CD4-positive, alpha-beta memory T cell (primary cell): ENCODE measurements around the gene ALDH3B1. TPM values are rescaled to one million over a fixed set of nuclear protein-coding genes. Genes with fewer than 3 reads are reported as not detected.
A peak's percentile ranks its signal among the peaks of the same experiment; 100 is the strongest.
"Not testable (repeated sequence)": the region's sequence is repeated elsewhere in the genome, so short reads cannot be mapped to it uniquely, and the experiment has no call there.

ENCODE experiments used
- CTCF ChIA-PET: fragments of 350-600 bp; sonication (Branson Sonifier 250); formaldehyde crosslinking; loops from one replicate; lab custom pipeline; 2021; ENCODE audit warnings: inconsistent platforms; ENCODE audit not compliant: partially characterized antibody; lab: Charles Lee
- POLR2A ChIA-PET: fragments of 350-600 bp; sonication (Branson Sonifier 250); formaldehyde crosslinking; loops from one replicate; lab custom pipeline; 2021; ENCODE audit not compliant: partially characterized antibody; lab: Charles Lee
- DNase-seq, 5 donors: peaks; one replicate each; pipeline versions ENCODE4 v3.0.0 to v3.0.0-alpha.2; 2020 to 2022; ENCODE audit warnings: mixed read lengths in 1 of 5
- H3K27ac ChIP-seq: one replicate; pipeline ENCODE4 v1.7.0; 2013; ENCODE audit warnings: low read depth, low read length
- H3K27me3 ChIP-seq: 2 replicates; pipeline ENCODE4 v1.7.0; 2013; ENCODE audit warnings: mild to moderate bottlenecking, low read length, moderate library complexity; ENCODE audit not compliant: insufficient read depth
- H3K36me3 ChIP-seq: 2 replicates; pipeline ENCODE4 v1.7.0; 2013; ENCODE audit warnings: mild to moderate bottlenecking, low read length, moderate library complexity; ENCODE audit not compliant: insufficient read depth
- H3K4me1 ChIP-seq: 2 replicates; pipeline ENCODE4 v1.7.0; 2013; ENCODE audit warnings: mild to moderate bottlenecking, low read length, moderate library complexity; ENCODE audit not compliant: insufficient read depth
- H3K4me3 ChIP-seq, 2 donors: one replicate each; pipeline ENCODE4 v1.7.0; 2013; ENCODE audit warnings: low read length in 2 of 2, mild to moderate bottlenecking in 1 of 2
- H3K9me3 ChIP-seq, 2 donors: one replicate each; pipeline ENCODE4 v1.7.0; 2013; ENCODE audit warnings: low read length in 2 of 2, control low read depth in 1 of 2; ENCODE audit not compliant: control insufficient read depth in 1 of 2
- H3K27ac Mint-ChIP-seq, 7 donors: one replicate each; pipeline ENCODE4 v1.8.0; 2020 to 2021; ENCODE audit warnings: mixed read lengths in 7 of 7, mild to moderate bottlenecking in 6 of 7, inconsistent platforms in 3 of 7, moderate library complexity in 3 of 7
- H3K27me3 Mint-ChIP-seq, 2 donors: one replicate each; pipeline ENCODE4 v1.8.0; 2020 to 2021; ENCODE audit warnings: mixed read lengths in 2 of 2
- H3K36me3 Mint-ChIP-seq, 2 donors: one replicate each; pipeline ENCODE4 v1.8.0; 2020 to 2021; ENCODE audit warnings: mixed read lengths in 2 of 2, inconsistent platforms in 1 of 2, mild to moderate bottlenecking in 1 of 2
- H3K4me1 Mint-ChIP-seq, 4 donors: one replicate each; pipeline ENCODE4 v1.8.0; 2020 to 2021; ENCODE audit warnings: mixed read lengths in 4 of 4, mild to moderate bottlenecking in 1 of 4
- H3K4me3 Mint-ChIP-seq, 8 donors: one replicate each; pipeline ENCODE4 v1.8.0; 2020 to 2021; ENCODE audit warnings: mixed read lengths in 8 of 8, mild to moderate bottlenecking in 7 of 8, moderate library complexity in 6 of 8, inconsistent platforms in 3 of 8
- H3K9me3 Mint-ChIP-seq, 8 donors: one replicate each; pipeline ENCODE4 v1.8.0; 2020 to 2021; ENCODE audit warnings: mixed read lengths in 8 of 8, mild to moderate bottlenecking in 5 of 8, inconsistent platforms in 3 of 8, moderate library complexity in 1 of 8
- intact Hi-C: fragments of 100-400 bp; cut with micrococcal nuclease; formaldehyde crosslinking; loops from one replicate; pipeline ENCODE4 v1.15.1; 2023
- polyA plus RNA-seq, 2 donors: library from polyadenylated mRNA; unstranded; fragments of 300-500 nt; fragmentation: Illumina TruSeq; gene quantifications; one replicate each; pipeline ENCODE4 v1.2.3, GENCODE V29; 2021
- total RNA-seq, 2 experiments: library from RNA; stranded (reverse); gene quantifications; one replicate each; pipeline ENCODE4 v1.2.3, GENCODE V29; 2021

ALDH3B1 gene
- total and polyA plus RNA-seq, 4 experiments from 2014 or later, result 0.72 to 1.0 TPM; not detected in 2

DNA sequence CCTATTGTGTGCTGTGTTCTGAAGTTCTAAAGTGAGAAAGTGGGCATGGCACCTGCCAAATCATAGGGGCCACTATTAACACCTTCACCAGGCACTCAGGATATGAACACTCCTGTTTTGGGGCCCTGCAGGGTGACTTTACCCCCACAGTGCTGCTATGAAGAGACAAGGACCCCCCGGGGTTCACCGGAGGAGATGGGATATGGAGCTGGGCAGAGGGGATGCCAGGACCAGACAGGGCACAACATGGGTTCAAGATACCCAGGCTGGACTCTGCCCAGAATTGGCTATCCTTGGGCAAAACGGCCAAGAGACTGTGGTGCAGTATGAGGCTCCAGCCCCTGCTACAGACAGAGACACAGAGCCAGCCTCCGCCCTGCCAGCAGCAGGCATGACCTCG lies 15.7 kb upstream of the ALDH3B1 start:
- H3K4me1 ChIP-seq, result peaks cover 16% of the 10 kb centered on the region
- H3K9me3 Mint-ChIP-seq, H3K27ac ChIP-seq, H3K27me3 Mint-ChIP-seq, H3K4me3 ChIP-seq, DNase-seq, H3K9me3 ChIP-seq, intact Hi-C loops, H3K4me3 Mint-ChIP-seq, H3K36me3 ChIP-seq, H3K36me3 Mint-ChIP-seq, H3K27me3 ChIP-seq: not testable (repeated sequence)
- CTCF ChIA-PET, result interaction anchor here (0.7 to 1.1 kb wide), 2 partner anchors 48 to 105 kb away, joined by 3 to 4 read pairs; no protein-coding TSS in a partner anchor
- POLR2A ChIA-PET, result interaction anchor here (1.0 kb wide), 1 partner anchor 9 kb away, joined by 3 read pairs; no protein-coding TSS in a partner anchor
- peaks cover 17 to 30% (median 22%) of the 10 kb centered on the region in 4 donors for H3K4me1 Mint-ChIP-seq
- H3K27ac Mint-ChIP-seq, result peak overlapping the region in 1 of 7 donors; percentile 29

DNA sequence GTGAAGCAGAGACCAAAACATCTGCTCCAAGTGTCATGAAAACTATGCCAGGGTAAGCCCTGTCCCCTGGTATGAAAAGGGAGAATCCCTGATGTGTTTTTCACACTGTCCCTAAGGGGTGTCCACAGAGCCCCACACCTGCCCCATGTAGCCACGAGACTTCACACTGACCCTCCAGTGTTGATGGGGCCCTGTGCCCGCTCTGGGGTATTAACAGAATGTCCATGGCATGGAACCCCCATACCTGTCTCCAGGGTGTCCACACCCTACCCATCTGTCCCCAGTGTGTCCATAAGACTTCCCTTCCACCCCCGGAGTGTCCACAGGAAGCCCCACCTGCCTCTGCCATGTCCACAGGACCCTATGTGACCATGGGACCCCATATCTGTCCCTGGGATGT lies 15.0 kb upstream of the ALDH3B1 start:
- H3K9me3 Mint-ChIP-seq, H3K36me3 ChIP-seq, H3K27me3 ChIP-seq, H3K27ac ChIP-seq, intact Hi-C loops, H3K27ac Mint-ChIP-seq, DNase-seq, CTCF ChIA-PET, H3K9me3 ChIP-seq, H3K27me3 Mint-ChIP-seq, POLR2A ChIA-PET, H3K36me3 Mint-ChIP-seq, H3K4me3 Mint-ChIP-seq, H3K4me3 ChIP-seq: not testable (repeated sequence)
- H3K4me1 Mint-ChIP-seq, result peaks cover 17 to 37% (median 22%) of the 10 kb centered on the region in 4 donors
- H3K4me1 ChIP-seq, result peaks cover 16% of the 10 kb centered on the region

DNA sequence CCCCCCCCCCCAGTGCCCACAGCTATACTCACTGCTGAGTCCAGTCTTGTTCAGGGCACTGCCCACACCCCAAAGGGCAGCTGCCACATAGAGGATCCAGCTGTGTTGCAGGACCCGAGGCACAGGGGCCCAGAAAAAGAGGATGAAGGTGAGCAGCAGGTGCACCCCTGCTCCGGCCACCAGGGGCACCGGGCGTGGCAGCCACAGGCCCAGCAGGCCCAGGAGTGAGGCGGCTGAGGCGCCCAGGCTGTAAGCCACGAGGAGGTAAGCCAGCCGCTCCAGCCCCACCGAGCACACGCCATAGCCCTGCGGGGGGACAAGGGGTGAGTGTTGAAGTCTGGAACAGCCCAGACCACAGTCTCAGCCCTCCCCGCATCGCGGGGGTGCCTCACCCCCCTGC lies 14.5 kb upstream of the ALDH3B1 start:
- H3K4me3 ChIP-seq, H3K9me3 Mint-ChIP-seq, H3K27ac ChIP-seq, H3K27ac Mint-ChIP-seq, H3K36me3 Mint-ChIP-seq, H3K36me3 ChIP-seq, POLR2A ChIA-PET, intact Hi-C loops, CTCF ChIA-PET, DNase-seq, H3K9me3 ChIP-seq, H3K4me3 Mint-ChIP-seq, H3K27me3 ChIP-seq, H3K27me3 Mint-ChIP-seq: not testable (repeated sequence)
- peaks cover 16% of the 10 kb centered on the region for H3K4me1 ChIP-seq
- H3K4me1 Mint-ChIP-seq, result peaks cover 17 to 38% (median 22%) of the 10 kb centered on the region in 4 donors

DNA sequence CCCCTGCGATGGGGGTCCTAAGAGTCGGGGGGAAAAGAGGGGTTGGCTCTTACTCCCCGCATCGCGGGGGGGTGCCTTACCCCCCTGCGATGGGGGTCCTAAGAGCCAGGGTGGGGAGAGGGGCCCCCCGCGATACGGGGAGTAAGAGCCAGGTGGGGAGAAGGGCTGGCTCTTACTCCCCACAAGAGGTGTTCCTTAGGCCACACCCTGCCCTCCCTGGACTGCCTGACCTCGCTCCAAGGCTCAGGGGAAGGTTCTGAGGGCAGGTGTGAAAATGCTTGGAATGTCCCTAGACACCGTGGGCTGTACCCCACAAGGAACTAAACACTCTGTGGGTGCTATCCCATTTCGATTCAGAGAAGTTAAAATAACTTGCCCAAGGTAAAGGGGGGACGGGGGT lies 14.1 kb upstream of the ALDH3B1 start:
- intact Hi-C loops, result no loop called here
- H3K36me3 ChIP-seq, result no peaks in the 10 kb centered on the region
- H3K9me3 ChIP-seq, result no peaks in the 10 kb centered on the region
- H3K27ac ChIP-seq, result no peak overlapping the region
- Mint-ChIP-seq H3K36me3 (peaks cover 4 to 7% of the 10 kb centered on the region in 2 donors), H3K4me3 (no peak overlapping the region), H3K27me3 (no peaks in the 10 kb centered on the region), H3K4me1 (peaks cover 17 to 38% (median 22%) of the 10 kb centered on the region in 4 donors), H3K9me3 (no peaks in the 10 kb centered on the region), H3K27ac (no peak overlapping the region)
- no peak for DNase-seq
- H3K4me3 ChIP-seq, result no peak overlapping the region
- POLR2A ChIA-PET, result no interaction called here
- CTCF ChIA-PET, result no interaction called here
- no peaks in the 10 kb centered on the region for H3K27me3 ChIP-seq
- peaks cover 16% of the 10 kb centered on the region for H3K4me1 ChIP-seq

DNA sequence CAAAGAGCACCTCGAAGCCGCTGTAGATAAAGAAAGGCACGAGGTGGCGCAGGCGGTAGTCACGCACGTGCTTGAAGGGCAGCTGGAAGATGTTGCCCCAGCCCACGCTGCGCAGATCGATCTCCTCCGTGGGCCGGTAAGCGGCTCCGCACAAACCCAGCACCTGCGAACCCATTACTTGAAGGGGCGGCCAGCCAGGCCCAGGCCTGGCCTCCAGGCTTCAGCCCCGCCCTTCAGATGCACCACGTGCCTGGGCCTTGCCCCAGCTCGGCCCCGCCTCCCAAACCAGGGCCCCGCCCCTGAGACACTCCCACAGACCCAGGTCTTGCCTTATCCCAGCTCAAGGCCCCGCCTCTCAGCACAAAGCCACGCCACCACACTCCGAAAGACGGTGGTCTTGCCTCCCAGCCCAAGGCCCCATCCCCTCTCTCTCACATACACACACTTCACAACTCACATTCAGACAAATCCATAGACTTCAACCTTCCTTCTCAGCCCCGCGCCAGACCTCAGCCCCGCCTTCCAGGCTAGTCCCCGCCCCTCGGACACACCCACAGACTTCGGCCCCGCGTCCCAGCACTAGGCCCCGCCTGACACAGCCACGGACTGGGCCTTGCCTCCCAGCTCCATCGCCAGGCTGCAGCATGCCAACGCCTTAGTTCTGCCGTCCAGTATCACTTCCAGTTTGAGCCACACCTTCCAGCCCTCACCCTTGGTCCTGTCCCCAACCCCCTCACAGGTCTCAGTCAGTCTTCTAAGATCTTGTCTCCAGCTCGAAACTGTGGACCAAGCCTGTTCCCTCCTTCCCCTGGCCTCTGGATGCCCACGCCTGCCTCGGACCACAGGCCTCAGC lies 13.3 kb upstream of the ALDH3B1 start:
- CTCF ChIA-PET, result no interaction called here
- POLR2A ChIA-PET, result no interaction called here
- DNase-seq, result peak in 1 of 5 donors; percentile 20
- H3K36me3 ChIP-seq, result no peaks in the 10 kb centered on the region
- peak overlapping the region in 1 of 8 donors; percentile 10 for H3K4me3 Mint-ChIP-seq
- H3K27ac Mint-ChIP-seq, result peak overlapping the region in 4 of 7 donors; percentile 37 to 67 (median 56)
- no peaks in the 10 kb centered on the region for H3K9me3 Mint-ChIP-seq
- H3K27me3 Mint-ChIP-seq, result no peaks in the 10 kb centered on the region
- H3K27me3 ChIP-seq, result no peaks in the 10 kb centered on the region
- no peak overlapping the region for H3K4me3 ChIP-seq
- no peak overlapping the region for H3K27ac ChIP-seq
- H3K4me1 ChIP-seq, result peaks cover 16% of the 10 kb centered on the region
- H3K9me3 ChIP-seq, result no peaks in the 10 kb centered on the region
- H3K4me1 Mint-ChIP-seq, result peaks cover 17 to 38% (median 22%) of the 10 kb centered on the region in 4 donors
- H3K36me3 Mint-ChIP-seq, result peaks cover 4 to 7% of the 10 kb centered on the region in 2 donors
- intact Hi-C loops, result no loop called here

DNA sequence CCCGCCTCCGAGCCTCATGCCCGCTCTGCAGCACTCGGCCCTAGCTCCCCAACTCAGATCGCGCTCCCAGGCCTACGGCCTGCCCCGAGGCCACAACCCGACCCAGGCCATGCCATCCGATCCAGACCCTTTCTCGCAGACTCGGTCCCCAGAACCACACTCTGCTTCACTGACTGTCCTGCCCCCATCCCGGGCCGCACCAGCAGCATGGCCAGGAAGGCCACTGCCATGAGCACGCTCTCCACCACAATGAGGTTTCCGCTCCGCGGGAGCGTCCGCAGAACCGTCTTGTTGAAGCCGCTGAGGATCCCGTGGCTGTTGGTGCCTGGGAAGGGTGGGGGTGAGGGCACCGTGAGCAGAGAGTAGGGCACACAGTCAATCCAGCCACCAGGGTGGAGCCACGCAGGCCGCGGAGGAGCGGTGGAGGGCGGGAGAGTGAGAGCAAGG lies 12.6 kb upstream of the ALDH3B1 start:
- peaks cover 0 to 2% (median 0%) of the 10 kb centered on the region in 8 donors for H3K9me3 Mint-ChIP-seq
- H3K27me3 ChIP-seq, result no peaks in the 10 kb centered on the region
- H3K9me3 ChIP-seq, result no peaks in the 10 kb centered on the region
- H3K27me3 Mint-ChIP-seq, result no peaks in the 10 kb centered on the region
- intact Hi-C loops, result no loop called here
- POLR2A ChIA-PET, result no interaction called here
- peaks cover 16% of the 10 kb centered on the region for H3K4me1 ChIP-seq
- H3K27ac Mint-ChIP-seq, result peak overlapping the region in 2 of 7 donors; percentile 47 to 65
- no peak overlapping the region for H3K4me3 Mint-ChIP-seq
- peaks cover 4 to 7% of the 10 kb centered on the region in 2 donors for H3K36me3 Mint-ChIP-seq
- no peak overlapping the region for H3K27ac ChIP-seq
- no peak for DNase-seq
- no peaks in the 10 kb centered on the region for H3K36me3 ChIP-seq
- peaks cover 17 to 44% (median 25%) of the 10 kb centered on the region in 4 donors for H3K4me1 Mint-ChIP-seq
- no peak overlapping the region for H3K4me3 ChIP-seq
- CTCF ChIA-PET, result interaction anchor here (1.6 kb wide), 1 partner anchor 42 kb away, joined by 4 read pairs; no protein-coding TSS in a partner anchor
